GM12878 (cell line): ENCODE data around the gene YWHAQ. TPM values are rescaled to one million over a fixed set of nuclear protein-coding genes. Genes with fewer than 3 reads are reported as not detected.

Experiments used
- ATF7 ChIP-seq: fragments of 450-650 bp; IDR thresholded peaks from 2 replicates; pipeline ENCODE4 v1.6.1; 2016; ENCODE audit warnings: low read depth, mild to moderate bottlenecking
- CREB1 ChIP-seq: IDR thresholded peaks from 2 replicates; pipeline ENCODE4 v1.6.1; 2012; ENCODE audit warnings: low read depth, mild to moderate bottlenecking, inconsistent platforms
- CREM ChIP-seq: IDR thresholded peaks from 2 replicates; pipeline ENCODE4 v1.6.1; 2014; ENCODE audit warnings: antibody characterized with exemption, low read depth
- NFIC ChIP-seq: IDR thresholded peaks from 2 replicates; pipeline ENCODE4 v1.6.1; 2012; ENCODE audit warnings: low read depth, mild to moderate bottlenecking, inconsistent platforms, low read length, moderate library complexity
- NFXL1 ChIP-seq: fragments of 450-650 bp; IDR thresholded peaks from 2 replicates; pipeline ENCODE4 v1.6.1; 2017; ENCODE audit warnings: antibody characterized with exemption, mild to moderate bottlenecking, borderline replicate concordance
- NR2C2 ChIP-seq: IDR thresholded peaks from 2 replicates; pipeline ENCODE4 v1.6.1; 2011; ENCODE audit warnings: borderline replicate concordance, low read depth; ENCODE audit not compliant: control insufficient read depth, insufficient read length
- RUNX3 ChIP-seq: IDR thresholded peaks from 2 replicates; pipeline ENCODE4 v1.6.1; 2012; ENCODE audit warnings: low read length, inconsistent platforms
- SPI1 ChIP-seq: IDR thresholded peaks from 2 replicates; pipeline ENCODE4 v1.6.1; 2011; ENCODE audit warnings: low read depth, mild to moderate bottlenecking, low read length, moderate library complexity, borderline replicate concordance; ENCODE audit not compliant: insufficient read depth
- SUZ12 ChIP-seq: fragments of 200-600 bp; sonication (generic); IDR thresholded peaks from one replicate; pipeline ENCODE4 v1.6.1; 2018; ENCODE audit warnings: antibody characterized with exemption, mild to moderate bottlenecking; ENCODE audit not compliant: unreplicated experiment
- YY1 ChIP-seq: IDR thresholded peaks from 2 replicates; pipeline ENCODE4 v1.6.1; 2011; ENCODE audit warnings: low read depth, mild to moderate bottlenecking, low read length
- ZNF384 ChIP-seq: IDR thresholded peaks from 2 replicates; pipeline ENCODE4 v1.6.1; 2012; ENCODE audit warnings: low read depth, mild to moderate bottlenecking, low read length, improper control_type of control experiment, borderline replicate concordance
- polyA plus RNA-seq, 11 experiments: library from polyadenylated mRNA; depleted of rRNA in 4 of 11; unstranded in 6 of 11; stranded (reverse) in 5 of 11; fragments of >200 nt; fragmentation: Nextera tagmentation in 4 of 11; fragmentation: Illumina TruSeq in 1 of 11; extraction: Ambion mirVana in 4 of 11; extraction: Trizol in 1 of 11; gene quantifications; 1 replicate in 1 of 11; 2 replicates in 10 of 11; pipeline versions ENCODE4 v1.2.1 to v1.2.3, GENCODE V29; 2011 to 2016; ENCODE audit warnings: inconsistent platforms in 2 of 11, missing spikeins in 2 of 11, low read depth in 1 of 11
- total RNA-seq, 4 experiments: library from RNA; depleted of rRNA in 3 of 4; stranded (reverse); fragments of >200 nt in 3 of 4; fragmentation: Illumina TruSeq in 1 of 4; extraction: Trizol in 1 of 4; gene quantifications; 2 replicates each; pipeline versions ENCODE4 v1.2.1 to v1.2.3, GENCODE V29; 2013 to 2021
- TF ChIP-seq, protein P1 (sequence below): fragments of 450-650 bp; IDR thresholded peaks from 2 replicates; pipeline ENCODE4 v1.6.1; 2014; ENCODE audit warnings: mild to moderate bottlenecking
- TF ChIP-seq, protein P2 (sequence below): IDR thresholded peaks from 2 replicates; pipeline ENCODE4 v1.6.1; 2012; ENCODE audit warnings: low read length, inconsistent platforms
- TF ChIP-seq, protein P3 (sequence below): IDR thresholded peaks from 2 replicates; pipeline ENCODE4 v1.6.1; 2011; ENCODE audit warnings: borderline replicate concordance, low read depth, mild to moderate bottlenecking, moderate library complexity, mixed read lengths, low read length; ENCODE audit not compliant: insufficient read depth; ENCODE audit errors: extremely low read length
- TF ChIP-seq, protein P4 (sequence below): IDR thresholded peaks from 2 replicates; pipeline ENCODE4 v1.6.1; 2012; ENCODE audit warnings: low read depth, low read length, improper control_type of control experiment

YWHAQ gene
- total and polyA plus RNA-seq, 10 of the 15 experiments (the other 5 are each of a cell fraction or from before 2014, with no cell fraction given), result 63.0 to 515 (median 219) TPM

DNA sequence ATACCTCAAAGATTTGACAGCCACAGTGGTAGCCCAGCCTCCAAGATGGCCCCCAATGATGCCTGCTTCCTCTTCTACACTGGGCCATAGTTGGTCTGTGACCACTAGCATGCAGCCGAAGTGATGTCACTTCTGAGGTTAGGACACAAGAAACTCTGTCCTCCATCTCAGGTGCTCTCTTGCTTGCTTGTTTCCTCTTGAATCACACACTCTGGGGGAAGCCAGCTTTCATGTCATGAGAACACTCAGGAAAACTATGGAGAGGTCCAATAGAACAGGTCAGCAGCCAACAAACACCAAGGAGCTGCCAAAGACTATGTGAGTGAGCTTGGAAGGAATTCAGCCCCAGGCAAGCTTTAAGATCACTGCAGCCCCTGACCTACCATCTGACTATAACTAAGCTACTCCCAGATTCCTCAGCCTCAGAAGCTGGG is 71.8 kb downstream of the YWHAQ start (continued):
- TF ChIP-seq, protein P1, sequence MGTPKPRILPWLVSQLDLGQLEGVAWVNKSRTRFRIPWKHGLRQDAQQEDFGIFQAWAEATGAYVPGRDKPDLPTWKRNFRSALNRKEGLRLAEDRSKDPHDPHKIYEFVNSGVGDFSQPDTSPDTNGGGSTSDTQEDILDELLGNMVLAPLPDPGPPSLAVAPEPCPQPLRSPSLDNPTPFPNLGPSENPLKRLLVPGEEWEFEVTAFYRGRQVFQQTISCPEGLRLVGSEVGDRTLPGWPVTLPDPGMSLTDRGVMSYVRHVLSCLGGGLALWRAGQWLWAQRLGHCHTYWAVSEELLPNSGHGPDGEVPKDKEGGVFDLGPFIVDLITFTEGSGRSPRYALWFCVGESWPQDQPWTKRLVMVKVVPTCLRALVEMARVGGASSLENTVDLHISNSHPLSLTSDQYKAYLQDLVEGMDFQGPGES, result no peak
- TF ChIP-seq SUZ12, result no peak
- no peak for TF ChIP-seq NFXL1
- no peak for TF ChIP-seq NFIC
- no peak for TF ChIP-seq CREM
- TF ChIP-seq, protein P2, sequence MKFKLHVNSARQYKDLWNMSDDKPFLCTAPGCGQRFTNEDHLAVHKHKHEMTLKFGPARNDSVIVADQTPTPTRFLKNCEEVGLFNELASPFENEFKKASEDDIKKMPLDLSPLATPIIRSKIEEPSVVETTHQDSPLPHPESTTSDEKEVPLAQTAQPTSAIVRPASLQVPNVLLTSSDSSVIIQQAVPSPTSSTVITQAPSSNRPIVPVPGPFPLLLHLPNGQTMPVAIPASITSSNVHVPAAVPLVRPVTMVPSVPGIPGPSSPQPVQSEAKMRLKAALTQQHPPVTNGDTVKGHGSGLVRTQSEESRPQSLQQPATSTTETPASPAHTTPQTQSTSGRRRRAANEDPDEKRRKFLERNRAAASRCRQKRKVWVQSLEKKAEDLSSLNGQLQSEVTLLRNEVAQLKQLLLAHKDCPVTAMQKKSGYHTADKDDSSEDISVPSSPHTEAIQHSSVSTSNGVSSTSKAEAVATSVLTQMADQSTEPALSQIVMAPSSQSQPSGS, result 0 out of 2 replicates have a peak, but pooled peaks have one; percentile 24
- TF ChIP-seq, protein P3, sequence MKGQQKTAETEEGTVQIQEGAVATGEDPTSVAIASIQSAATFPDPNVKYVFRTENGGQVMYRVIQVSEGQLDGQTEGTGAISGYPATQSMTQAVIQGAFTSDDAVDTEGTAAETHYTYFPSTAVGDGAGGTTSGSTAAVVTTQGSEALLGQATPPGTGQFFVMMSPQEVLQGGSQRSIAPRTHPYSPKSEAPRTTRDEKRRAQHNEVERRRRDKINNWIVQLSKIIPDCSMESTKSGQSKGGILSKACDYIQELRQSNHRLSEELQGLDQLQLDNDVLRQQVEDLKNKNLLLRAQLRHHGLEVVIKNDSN, result no peak
- TF ChIP-seq, protein P4, sequence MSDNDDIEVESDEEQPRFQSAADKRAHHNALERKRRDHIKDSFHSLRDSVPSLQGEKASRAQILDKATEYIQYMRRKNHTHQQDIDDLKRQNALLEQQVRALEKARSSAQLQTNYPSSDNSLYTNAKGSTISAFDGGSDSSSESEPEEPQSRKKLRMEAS, result no peak
- TF ChIP-seq CREB1, result 0 out of 2 replicates have a peak, but pooled peaks have one; percentile 39
- TF ChIP-seq ZNF384, result no peak
- peak; percentile 63; the same call in 1 of the 2 replicates for TF ChIP-seq SPI1
- peak; percentile 71 for TF ChIP-seq ATF7
- TF ChIP-seq NR2C2, result no peak
- TF ChIP-seq YY1, result peak; percentile 90
- TF ChIP-seq RUNX3, result peak; percentile 70
